Parathyroid adenoma (tissue), 2 donors: Measurements from ENCODE around the gene FRMD4A.

ENCODE experiments used
- H2AFZ ChIP-seq: fragments of 300-600 bp; sonication (generic); one replicate; pipeline ENCODE4 v1.7.0; 2017; ENCODE audit warnings: antibody characterized with exemption, mild to moderate bottlenecking
- H3K27ac ChIP-seq: fragments of 300-600 bp; sonication (generic); one replicate; pipeline ENCODE4 v1.7.0; 2017
- H3K27me3 ChIP-seq: fragments of 300-600 bp; sonication (generic); one replicate; pipeline ENCODE4 v1.7.0; 2017; ENCODE audit warnings: low read length; ENCODE audit not compliant: control insufficient read depth, insufficient read depth
- H3K36me3 ChIP-seq: fragments of 300-600 bp; sonication (generic); one replicate; pipeline ENCODE4 v1.7.0; 2017; ENCODE audit warnings: low read length; ENCODE audit not compliant: control insufficient read depth, insufficient read depth
- H3K4me1 ChIP-seq: fragments of 300-600 bp; sonication (generic); one replicate; pipeline ENCODE4 v1.7.0; 2017; ENCODE audit warnings: control low read depth
- H3K4me2 ChIP-seq: fragments of 300-600 bp; sonication (generic); one replicate; pipeline ENCODE4 v1.7.0; 2017; ENCODE audit warnings: low read length
- H3K4me3 ChIP-seq: fragments of 300-600 bp; sonication (generic); one replicate; pipeline ENCODE4 v1.7.0; 2017; ENCODE audit warnings: low read depth, low read length
- H3K79me2 ChIP-seq: fragments of 300-600 bp; sonication (generic); one replicate; pipeline ENCODE4 v1.7.0; 2017; ENCODE audit warnings: control low read depth
- H3K9ac ChIP-seq: fragments of 300-600 bp; sonication (generic); one replicate; pipeline ENCODE4 v1.7.0; 2017; ENCODE audit warnings: mild to moderate bottlenecking
- H3K9me3 ChIP-seq: fragments of 300-600 bp; sonication (generic); one replicate; pipeline ENCODE4 v1.7.0; 2017; ENCODE audit warnings: low read length; ENCODE audit not compliant: control insufficient read depth
- TF ChIP-seq, protein P1 (sequence below): fragments of 300-600 bp; sonication (generic); IDR thresholded peaks from one replicate; pipeline ENCODE4 v1.7.0; 2017; ENCODE audit warnings: antibody characterized with exemption, mild to moderate bottlenecking
- donor health status: primary hyperparathyroidism.

FRMD4A gene

DNA sequence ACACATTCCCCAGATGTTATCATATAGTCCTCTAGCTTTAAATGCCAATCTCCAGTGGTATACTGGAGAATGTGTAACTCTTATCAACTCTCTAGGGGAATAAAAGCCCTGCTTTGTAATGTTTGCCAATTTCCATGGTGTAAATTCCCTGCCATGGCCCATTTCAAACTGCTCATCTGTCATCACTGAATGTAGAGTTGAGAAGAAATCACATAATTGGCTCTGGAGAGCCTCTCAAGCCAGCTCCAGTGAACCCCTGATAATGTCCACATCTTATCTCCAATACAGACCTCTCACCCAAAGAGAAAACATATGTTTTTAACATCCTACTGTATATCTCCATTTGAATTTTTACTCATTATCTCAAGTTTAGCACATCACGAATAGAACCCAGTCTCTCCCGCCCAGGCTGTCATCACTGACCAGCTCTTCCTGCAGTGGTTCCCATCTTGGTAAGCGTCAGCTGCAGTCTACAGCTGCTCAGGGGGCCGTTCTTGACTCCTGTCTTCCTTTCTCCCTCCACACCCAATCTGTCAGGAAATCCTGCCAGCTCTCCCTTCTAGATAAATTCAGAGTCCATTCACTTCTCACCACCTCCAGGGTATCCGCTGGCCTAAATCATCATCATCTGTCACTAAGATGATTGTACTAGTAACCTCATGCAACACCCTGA is 332.4 kb downstream of the FRMD4A start:
- Histone ChIP-seq H3K27ac (no peak overlapping the region), H2AFZ (no peak overlapping the region), H3K4me2 (no peak overlapping the region), H3K36me3 (no peaks in the 10 kb centered on the region), H3K9me3 (no peaks in the 10 kb centered on the region), H3K9ac (no peak overlapping the region), H3K4me3 (no peak overlapping the region), H3K79me2 (no peaks in the 10 kb centered on the region), H3K4me1 (no peaks in the 10 kb centered on the region), H3K27me3 (no peaks in the 10 kb centered on the region)
- TF ChIP-seq, protein P1, sequence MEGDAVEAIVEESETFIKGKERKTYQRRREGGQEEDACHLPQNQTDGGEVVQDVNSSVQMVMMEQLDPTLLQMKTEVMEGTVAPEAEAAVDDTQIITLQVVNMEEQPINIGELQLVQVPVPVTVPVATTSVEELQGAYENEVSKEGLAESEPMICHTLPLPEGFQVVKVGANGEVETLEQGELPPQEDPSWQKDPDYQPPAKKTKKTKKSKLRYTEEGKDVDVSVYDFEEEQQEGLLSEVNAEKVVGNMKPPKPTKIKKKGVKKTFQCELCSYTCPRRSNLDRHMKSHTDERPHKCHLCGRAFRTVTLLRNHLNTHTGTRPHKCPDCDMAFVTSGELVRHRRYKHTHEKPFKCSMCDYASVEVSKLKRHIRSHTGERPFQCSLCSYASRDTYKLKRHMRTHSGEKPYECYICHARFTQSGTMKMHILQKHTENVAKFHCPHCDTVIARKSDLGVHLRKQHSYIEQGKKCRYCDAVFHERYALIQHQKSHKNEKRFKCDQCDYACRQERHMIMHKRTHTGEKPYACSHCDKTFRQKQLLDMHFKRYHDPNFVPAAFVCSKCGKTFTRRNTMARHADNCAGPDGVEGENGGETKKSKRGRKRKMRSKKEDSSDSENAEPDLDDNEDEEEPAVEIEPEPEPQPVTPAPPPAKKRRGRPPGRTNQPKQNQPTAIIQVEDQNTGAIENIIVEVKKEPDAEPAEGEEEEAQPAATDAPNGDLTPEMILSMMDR: no peak

DNA sequence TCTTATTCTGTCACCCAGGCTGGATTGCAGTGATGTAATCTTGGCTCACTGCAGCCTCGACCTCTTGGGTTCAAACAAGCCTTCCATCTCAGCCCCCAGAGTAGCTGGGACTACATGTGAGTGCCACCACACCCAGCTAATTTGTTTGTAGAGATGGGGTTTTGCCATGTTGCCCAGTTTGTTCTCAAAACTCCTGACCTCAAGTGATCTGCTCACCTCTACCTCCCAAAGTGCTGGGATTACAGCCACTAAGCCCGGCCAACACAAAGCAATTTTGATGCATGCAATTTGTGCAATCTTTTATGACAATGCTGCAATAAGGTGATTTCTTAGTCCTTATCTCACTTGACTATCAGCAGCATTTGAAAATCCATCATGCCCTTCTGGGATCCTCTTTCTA is 333.1 kb downstream of the FRMD4A start:
- H3K27ac ChIP-seq: no peak overlapping the region

DNA sequence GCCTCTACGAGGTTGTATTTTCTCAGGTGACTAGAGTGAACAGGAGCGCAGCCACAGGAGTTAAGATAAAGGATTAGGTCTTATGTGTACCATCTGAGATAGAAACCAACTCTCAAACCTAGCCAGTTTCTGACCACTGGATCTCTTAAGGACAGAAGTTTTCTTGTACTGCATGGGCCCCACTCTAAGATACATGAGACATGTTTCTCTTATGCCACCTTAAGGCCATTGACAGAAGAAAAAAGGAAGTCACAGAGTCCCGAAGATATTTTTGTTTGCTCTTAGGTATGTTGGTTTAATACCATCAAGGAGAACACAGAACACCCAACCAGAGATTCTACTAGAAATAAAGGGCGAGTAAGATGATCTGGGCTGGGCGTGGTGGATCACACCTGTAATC is 335.8 kb downstream of the FRMD4A start:
- H3K36me3 ChIP-seq: no peaks in the 10 kb centered on the region
- no peaks in the 10 kb centered on the region for H3K27me3 ChIP-seq
- no peaks in the 10 kb centered on the region for H3K79me2 ChIP-seq
- no peak overlapping the region for H3K27ac ChIP-seq
- H3K4me1 ChIP-seq: no peaks in the 10 kb centered on the region
- H3K9me3 ChIP-seq: no peaks in the 10 kb centered on the region
- TF ChIP-seq, protein P1: no peak
- no peak overlapping the region for H3K9ac ChIP-seq
- H2AFZ ChIP-seq: no peak overlapping the region
- no peak overlapping the region for H3K4me3 ChIP-seq
- no peak overlapping the region for H3K4me2 ChIP-seq

More for the DNA sequence above, 333.1 kb downstream of the FRMD4A start:
- H3K36me3 ChIP-seq: no peaks in the 10 kb centered on the region
- no peak overlapping the region for H3K4me2 ChIP-seq
- no peak overlapping the region for H3K9ac ChIP-seq
- no peaks in the 10 kb centered on the region for H3K9me3 ChIP-seq
- H2AFZ ChIP-seq: no peak overlapping the region
- H3K4me1 ChIP-seq: no peaks in the 10 kb centered on the region
- H3K79me2 ChIP-seq: no peaks in the 10 kb centered on the region
- no peaks in the 10 kb centered on the region for H3K27me3 ChIP-seq
- no peak overlapping the region for H3K4me3 ChIP-seq
- TF ChIP-seq, protein P1: no peak

DNA sequence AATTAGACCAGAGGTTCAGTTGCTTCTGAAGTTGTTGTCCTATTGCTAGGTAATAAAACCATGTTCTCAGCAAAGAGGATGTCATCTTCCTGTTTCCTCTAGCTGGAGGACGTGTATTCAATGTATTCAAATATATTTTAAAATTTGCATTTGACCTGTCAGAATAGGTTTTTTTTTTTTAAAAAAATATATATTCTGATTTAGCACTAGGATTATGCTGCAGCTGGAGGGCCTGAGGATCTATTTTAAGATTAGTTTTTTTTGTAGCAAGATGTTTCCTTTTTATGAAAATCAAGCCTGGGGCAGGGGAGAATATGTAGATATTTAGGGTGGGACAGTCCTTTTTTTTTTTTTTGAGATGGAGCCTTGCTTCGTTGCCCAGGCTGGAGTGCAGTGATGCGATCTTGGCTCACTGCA is 337.0 kb downstream of the FRMD4A start:
- TF ChIP-seq, protein P1: no peak
- no peaks in the 10 kb centered on the region for H3K79me2 ChIP-seq
- no peaks in the 10 kb centered on the region for H3K27me3 ChIP-seq
- no peak overlapping the region for H2AFZ ChIP-seq
- H3K36me3 ChIP-seq: no peaks in the 10 kb centered on the region
- H3K27ac ChIP-seq: no peak overlapping the region
- no peaks in the 10 kb centered on the region for H3K4me1 ChIP-seq
- H3K9ac ChIP-seq: no peak overlapping the region
- H3K9me3 ChIP-seq: no peaks in the 10 kb centered on the region
- no peak overlapping the region for H3K4me2 ChIP-seq
- no peak overlapping the region for H3K4me3 ChIP-seq

DNA sequence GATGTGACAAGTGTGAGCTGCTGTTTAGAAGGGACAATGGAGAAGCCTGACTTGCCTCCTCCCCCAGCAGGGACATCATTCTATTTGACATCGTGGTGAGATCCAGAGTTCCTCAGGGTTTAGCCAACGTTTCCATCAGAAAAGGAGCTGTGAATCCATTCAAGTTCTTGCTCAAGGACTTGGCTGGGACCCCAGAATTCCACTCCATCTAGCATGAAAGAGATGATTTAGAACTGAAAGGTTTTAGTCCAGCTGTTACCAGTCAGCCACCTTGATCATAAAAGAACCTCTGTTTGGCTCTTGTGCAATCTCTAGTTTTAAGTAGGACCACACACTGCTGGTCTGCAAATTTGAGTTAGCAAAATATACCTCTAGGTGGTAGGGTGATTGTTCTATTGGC is 337.6 kb downstream of the FRMD4A start:
- no peaks in the 10 kb centered on the region for H3K4me1 ChIP-seq

More for the DNA sequence above, 337.6 kb downstream of the FRMD4A start:
- Histone ChIP-seq H2AFZ (no peak overlapping the region), H3K36me3 (no peaks in the 10 kb centered on the region), H3K79me2 (no peaks in the 10 kb centered on the region), H3K4me2 (no peak overlapping the region), H3K9me3 (no peaks in the 10 kb centered on the region), H3K27me3 (no peaks in the 10 kb centered on the region), H3K9ac (no peak overlapping the region), H3K27ac (no peak overlapping the region), H3K4me3 (no peak overlapping the region)
- TF ChIP-seq, protein P1: no peak
